GM19035 (cell line): ENCODE data around the gene MAMDC2.
"Not testable (repeated sequence)": the region's sequence is repeated elsewhere in the genome, so short reads cannot be mapped to it uniquely, and the experiment has no call there.

Source experiments
- ATAC-seq: cut with Tn5 transposase; IDR thresholded peaks from one replicate; pipeline ENCODE4 v1.9.1; 2021; ENCODE audit not compliant: unreplicated experiment

MAMDC2 gene

GRCh38 chr9:70170151-70170790, 126.6 kb downstream of the MAMDC2 start:
- no peak for ATAC-seq

DNA sequence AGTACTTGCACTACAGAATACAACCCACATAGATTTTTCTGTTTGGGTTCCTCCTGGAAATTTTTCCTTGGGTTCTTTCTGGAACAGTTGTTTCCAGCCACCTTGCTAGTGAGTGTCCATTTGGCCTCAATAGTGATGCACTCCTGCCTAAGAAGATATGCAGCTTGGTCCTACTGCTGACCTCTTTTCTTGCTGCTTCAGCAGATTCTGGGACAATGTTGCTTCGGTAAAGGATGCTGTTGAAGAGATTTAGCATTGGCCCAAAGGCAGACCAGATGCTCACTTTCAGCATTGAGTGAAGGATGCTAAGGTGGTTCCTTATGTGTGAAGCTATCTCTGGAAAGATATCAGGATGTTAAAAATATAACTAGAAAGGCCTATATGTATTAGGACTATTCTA, 128.9 kb downstream of the MAMDC2 start:
- ATAC-seq: no peak

DNA sequence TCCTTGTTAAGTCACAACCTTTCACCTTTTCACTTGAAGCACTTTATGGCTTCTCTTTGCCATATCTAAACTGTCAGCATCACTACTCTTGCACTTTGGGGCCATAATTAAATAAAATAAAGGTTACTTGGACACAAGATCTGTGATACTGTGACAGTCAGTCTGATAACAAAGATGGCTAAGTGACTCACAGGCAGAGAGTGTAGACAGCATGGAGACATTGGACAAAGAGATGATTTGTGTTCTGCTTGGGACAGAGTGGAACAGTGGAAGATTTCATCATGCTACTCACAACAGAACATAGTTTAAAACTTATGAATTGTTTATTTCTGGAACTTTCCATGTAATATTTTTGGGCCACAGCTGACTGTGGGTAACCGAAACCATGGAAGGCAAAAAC, 133.5 kb downstream of the MAMDC2 start:
- ATAC-seq: no peak

GRCh38 chr9:70192707-70193106, 149.1 kb downstream of the MAMDC2 start:
- no peak for ATAC-seq

DNA sequence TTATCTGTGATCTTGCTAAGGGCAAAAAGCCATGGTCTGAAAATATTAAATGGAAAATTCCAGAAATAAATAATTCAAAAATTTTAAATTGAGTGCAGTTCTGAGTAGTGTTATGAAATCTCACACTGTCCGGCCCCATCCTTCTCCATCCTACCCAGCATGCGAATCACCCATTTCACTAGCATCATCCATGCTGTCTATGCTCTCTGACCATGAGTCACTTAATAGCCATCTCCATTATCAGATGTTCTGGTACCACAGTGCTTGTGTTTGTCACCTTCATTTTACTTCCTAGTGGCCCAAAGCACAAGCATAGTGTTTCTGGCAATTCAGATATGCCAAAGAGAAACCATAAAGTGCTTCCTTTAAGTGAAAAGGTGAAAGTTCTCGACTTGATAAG, 151.8 kb downstream of the MAMDC2 start:
- ATAC-seq: no peak

DNA sequence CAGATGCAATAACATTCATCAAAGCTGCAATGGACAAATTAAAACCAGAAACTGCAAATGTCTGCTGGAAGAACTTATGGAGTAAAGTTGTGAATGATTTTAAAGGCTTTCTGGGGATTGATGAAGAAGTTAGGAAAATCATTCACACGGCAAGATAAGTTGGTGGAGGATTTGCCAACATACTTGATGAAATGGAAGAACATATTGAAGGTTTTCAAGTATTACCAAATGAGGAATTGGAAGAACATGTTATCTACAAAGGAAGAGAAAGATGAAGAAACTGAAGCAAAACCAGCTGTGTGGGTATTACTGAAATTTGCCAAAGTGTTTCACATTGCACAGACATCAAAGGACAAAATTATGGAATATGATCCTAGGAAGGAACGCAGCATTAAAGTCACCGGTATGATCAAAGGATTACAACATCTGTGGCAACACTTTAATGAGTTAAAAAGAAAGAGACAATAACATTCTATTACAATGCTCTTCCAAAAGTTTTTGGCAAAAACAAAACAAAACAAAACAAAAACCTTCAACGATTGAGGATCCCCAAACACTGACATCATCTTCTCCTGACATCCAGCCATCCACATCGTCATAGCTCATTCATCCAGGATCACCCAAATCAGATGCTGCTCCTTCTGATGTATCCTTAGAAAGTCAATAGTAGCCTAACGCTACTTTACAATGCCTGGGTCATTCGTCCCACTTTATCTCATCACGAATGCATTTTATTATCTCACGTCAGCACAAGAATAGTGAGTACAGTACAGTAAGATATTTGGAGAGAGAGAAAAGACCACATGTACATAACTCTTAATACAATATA, 153.8 kb downstream of the MAMDC2 start:
- no peak for ATAC-seq

GRCh38 chr9:70204743-70205142, 161.1 kb downstream of the MAMDC2 start:
- ATAC-seq: not testable (repeated sequence)

DNA sequence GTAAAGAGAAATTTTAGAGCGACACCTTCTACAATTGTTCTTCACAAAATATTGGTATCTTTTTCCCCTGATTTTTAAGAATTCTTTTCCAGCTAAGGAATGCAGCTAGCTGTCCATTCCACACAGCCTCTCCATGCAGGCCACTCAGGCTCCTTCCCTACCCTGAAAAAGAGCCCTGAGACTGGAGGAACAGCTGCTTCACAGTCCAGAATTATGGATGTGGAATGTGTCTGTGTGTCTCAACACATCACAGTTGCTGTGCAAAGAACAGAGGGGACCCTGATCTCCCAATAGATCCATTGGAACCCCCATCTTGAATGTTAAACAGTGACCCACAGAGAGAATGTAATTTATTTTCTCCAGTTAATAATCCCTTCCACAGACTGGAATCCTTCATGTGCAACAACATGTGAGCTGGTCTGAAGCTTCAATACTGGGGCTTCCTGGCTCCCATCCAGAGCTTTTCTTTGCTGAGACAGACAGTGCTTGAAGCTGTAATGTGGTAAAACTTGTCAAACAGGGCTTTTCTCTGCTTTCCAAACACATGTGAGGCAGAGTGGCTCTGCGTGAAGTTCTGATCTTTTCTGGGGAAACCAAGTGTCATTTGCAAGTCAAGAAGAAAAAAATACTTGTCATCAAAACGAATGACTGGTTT, 161.8 kb downstream of the MAMDC2 start:
- no peak for ATAC-seq

- ATAC-seq: no peak
Observed at GRCh38 chr9:70217029-70217428, 173.4 kb downstream of the MAMDC2 start.

GRCh38 chr9:70218767-70219166, 175.1 kb downstream of the MAMDC2 start:
- no peak for ATAC-seq

GRCh38 chr9:70220216-70220615, 176.6 kb downstream of the MAMDC2 start:
- ATAC-seq: no peak

DNA sequence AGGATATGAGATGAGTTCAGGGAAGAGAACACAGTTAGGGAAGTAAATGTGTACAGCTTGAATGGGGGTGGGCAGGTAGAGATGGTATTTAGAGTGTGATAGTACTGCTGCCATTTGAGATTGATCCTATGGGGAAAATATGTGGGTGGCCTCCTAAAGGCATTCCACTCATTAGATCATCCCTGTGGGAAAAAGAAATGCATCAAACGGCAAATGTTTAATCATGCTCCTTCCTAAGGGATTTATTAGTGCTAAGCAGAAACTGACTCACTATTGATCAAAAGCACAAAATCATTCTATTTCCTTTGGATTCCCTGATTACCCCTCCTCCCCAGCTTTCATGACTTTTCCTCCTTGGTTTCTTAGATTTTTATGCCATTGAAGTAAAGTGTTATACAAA, 178.7 kb downstream of the MAMDC2 start:
- no peak for ATAC-seq

DNA sequence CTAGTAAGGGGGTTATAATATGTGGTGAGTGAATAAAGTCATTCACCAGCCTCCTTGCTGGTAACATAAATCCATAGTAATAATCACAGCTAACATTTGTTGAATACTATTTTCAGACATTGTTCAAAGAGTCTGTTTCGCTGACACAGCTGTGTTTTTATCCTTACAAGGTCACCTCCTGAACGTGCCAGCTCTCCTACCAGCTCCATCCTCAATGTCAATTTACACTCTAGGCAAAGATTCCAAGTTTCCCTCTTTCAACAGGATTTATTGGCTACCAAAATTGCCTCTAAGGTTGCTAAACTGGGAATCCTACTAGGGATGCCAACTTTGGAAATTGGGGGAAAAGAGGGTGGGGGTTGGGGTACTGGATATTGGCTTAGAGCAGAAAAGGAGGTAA, 184.5 kb downstream of the MAMDC2 start:
- no peak for ATAC-seq

DNA sequence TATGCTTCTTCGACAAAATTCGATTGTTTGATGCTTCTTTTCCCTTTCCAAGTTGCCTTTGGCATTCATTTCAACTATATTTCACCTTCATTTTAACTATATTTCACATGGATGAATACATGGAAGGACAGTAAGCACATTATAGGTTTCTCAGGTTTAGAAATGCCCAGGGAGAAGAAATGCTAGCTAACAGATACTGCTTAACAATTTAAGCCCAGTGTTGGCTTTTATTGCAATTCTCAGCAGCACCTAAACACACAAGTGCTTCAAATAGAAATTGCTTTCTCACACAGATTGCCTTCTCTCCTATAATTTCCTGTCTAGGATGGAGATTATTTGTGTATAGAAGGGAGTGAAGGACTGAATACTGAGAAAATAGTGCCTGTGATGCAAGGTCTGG, 185.0 kb downstream of the MAMDC2 start:
- ATAC-seq: no peak

DNA sequence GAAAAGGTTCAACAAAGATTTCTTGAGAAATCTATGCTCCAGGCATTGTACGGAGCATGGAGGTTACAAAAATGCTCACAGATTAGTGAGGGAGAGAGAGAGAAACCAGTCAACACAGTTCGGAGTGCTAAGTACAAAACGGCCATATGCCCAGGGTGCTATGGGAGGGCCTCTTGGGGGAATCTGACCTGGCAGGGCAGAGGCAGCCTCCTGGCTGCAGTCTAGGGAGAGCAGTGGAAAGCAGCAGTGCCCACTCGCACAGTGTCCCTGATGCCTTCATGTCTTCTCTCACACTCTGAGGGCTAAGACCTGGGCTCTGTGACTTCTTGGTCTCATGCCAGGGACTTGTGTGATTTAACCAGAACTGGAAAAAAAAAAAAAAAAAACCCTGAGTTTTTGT, 185.4 kb downstream of the MAMDC2 start:
- no peak for ATAC-seq

GRCh38 chr9:70229579-70229978, 185.9 kb downstream of the MAMDC2 start:
- no peak for ATAC-seq

DNA sequence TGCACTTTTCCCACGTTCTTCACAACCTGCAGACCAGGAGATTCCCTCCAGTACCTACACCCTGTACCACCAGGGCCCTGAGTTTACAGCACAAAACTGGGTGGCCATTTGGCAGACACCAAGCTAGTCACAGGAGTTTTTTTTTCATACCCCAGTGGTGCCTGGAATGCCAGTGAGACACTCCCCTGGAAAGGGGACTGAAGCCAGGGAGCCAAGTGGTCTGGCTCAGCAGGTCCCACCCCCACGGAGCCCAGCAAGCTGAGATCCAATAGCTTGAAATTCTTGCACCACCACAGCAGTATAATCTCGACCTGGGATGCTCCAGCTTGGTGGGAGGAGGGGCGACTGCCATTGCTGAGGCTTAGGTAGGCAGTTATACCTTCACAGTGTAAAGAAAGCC, 188.8 kb downstream of the MAMDC2 start:
- ATAC-seq: no peak

DNA sequence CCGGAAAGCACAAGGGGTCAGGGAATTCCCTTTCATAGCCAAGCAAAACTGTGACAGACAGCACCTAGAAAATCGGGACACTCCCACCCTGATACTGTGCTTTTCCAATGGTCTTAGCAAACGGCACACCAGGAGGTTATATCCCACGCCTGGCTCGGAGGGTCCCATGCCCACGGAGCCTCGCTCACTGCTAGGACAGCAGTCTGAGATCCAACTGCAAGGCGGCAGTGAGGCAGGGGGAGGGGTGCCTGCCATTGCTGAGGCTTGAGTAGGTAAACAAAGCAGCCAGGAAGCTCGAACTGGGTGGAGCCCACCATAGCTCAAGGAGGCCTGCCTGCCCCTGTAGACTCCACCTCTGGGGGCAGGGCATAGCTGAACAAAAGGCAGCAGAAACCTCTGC, 190.6 kb downstream of the MAMDC2 start:
- ATAC-seq: not testable (repeated sequence)

DNA sequence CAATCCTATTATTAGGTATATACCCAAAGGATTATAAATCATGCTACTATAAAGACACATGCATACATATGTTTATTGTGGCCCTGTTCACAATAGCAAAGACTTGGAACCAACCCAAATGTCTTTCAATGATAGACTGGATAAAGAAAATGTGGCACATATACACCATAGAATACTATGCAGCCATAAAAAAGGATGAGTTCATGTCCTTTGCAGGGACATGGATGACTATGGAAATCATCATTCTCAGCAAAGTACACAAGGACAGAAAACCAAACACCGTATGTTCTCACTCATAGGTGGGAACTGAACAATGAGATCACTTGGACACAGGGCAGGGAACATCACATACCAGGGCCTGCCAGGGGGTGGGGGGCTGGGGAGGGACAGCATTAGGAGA, 202.3 kb downstream of the MAMDC2 start:
- ATAC-seq: not testable (repeated sequence)

- ATAC-seq: no peak
Observed at GRCh38 chr9:70250221-70250620, 206.6 kb downstream of the MAMDC2 start.

GRCh38 chr9:70255486-70255885, 211.8 kb downstream of the MAMDC2 start:
- no peak for ATAC-seq

DNA sequence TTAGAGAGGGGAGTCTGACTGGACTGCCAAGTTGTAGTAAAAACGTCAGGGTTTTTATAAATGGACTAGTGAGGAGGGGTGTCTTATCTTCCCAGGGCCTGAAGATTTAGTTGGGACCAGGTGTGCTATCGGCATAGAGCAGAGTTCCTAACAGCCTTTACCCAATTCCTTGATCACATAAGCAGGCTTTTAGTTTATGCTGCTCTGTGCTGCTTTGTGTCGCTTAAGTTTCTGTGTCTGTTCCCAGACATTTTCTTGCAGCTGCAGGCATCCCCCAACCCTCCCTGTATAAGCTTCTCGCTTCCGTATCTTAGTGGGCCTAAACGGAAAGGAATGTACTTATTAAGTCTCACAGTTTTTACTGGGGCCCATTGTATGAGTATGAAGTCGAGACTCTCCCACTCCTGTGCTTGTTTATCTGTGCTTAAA, 212.5 kb downstream of the MAMDC2 start:
- no peak for ATAC-seq
